Measurements from ENCODE around the gene LIN52. TPM values are rescaled to one million over a fixed set of nuclear protein-coding genes. Genes with fewer than 3 reads are reported as not detected.

The LIN52 gene
- total RNA-seq, 1 experiment from 2014 or later = 11.0 TPM

DNA sequence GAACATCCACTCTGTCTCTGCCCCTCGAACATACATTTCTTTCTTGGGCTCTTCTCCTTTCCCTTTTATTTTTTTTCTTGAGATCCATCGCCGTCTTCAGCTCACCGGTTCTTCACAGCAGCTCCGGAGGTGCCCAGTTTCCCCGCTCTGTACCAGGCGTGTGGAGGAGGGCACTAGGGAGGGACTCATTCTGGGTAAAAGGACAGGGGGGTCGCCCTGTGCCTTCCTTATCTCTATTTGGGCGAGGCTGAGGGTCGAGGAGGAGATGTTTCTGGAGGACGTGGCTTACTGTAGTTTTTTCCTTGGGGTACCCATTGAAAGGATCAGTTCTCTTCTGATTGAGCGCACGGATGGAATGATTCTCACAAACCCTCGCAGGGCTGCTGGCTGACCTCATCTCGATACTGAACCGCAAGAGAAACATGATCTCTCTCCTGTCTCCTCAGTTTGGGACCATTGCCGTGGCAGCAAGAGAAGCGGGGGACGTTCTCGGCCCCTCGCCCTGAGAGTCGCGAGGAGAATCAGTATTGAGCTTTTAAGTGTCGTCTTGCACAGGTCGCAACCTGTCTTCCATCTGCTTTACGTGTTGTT lies 386 bp downstream of the LIN52 start:
- Histone ChIP-seq H2AK5ac (ENCODE audit: insufficient read length, low read length) (no peak overlapping the region), H2BK15ac (ENCODE audit: low read depth, low read length) (no peak overlapping the region), H4K8ac (replicated peaks; ENCODE audit: insufficient read length, low read depth, low read length) (no peak overlapping the region), H3K4me2 (ENCODE audit: insufficient read depth, insufficient read length, low read length) (peak overlapping the region; percentile 67), H3K9ac (ENCODE audit: extremely low read depth, insufficient read length, low read length) (peak overlapping the region; percentile 96), H2BK12ac (ENCODE audit: insufficient read length, low read depth, low read length) (peak overlapping the region; percentile 31), H4K5ac (ENCODE audit: insufficient read length, low read depth, low read length) (peak overlapping the region; percentile 36), H3K79me1 (ENCODE audit: insufficient read depth, low read depth, low read length, poor library complexity, severe bottlenecking) (peaks cover 4% of the 10 kb centered on the region), H2BK20ac (ENCODE audit: low read depth, low read length, poor library complexity, severe bottlenecking) (no peak overlapping the region), H3T11ph (ENCODE audit: low read length) (no peak overlapping the region), H3K56ac (ENCODE audit: insufficient read length, low read depth, low read length) (peak overlapping the region; percentile 2), H3K18ac (ENCODE audit: insufficient read length, low read depth, low read length) (peak overlapping the region; percentile 74), H2AFZ (ENCODE audit: low read length) (no peak overlapping the region), H2BK5ac (ENCODE audit: insufficient read length, low read length) (peak overlapping the region; percentile 58), H4K91ac (ENCODE audit: insufficient read length, low read depth, low read length) (no peak overlapping the region), H3K23ac (ENCODE audit: insufficient read length, low read depth, low read length) (no peak overlapping the region), H3K27ac (ENCODE audit: insufficient read length, low read depth, low read length) (peak overlapping the region; percentile 10), H3K14ac (ENCODE audit: insufficient read depth, low read length) (peak overlapping the region; percentile 76), H3K4me1 (ENCODE audit: insufficient read depth, low read length) (no peaks in the 10 kb centered on the region), H3K23me2 (ENCODE audit: insufficient read length, low read depth, low read length, poor library complexity, severe bottlenecking) (peaks cover 4% of the 10 kb centered on the region), H4K20me1 (ENCODE audit: control insufficient read depth, insufficient read depth, insufficient read length) (no peaks in the 10 kb centered on the region), H3K79me2 (ENCODE audit: insufficient read depth, low read length) (no peaks in the 10 kb centered on the region; the same call in 1 of the 2 replicates), H3K4ac (ENCODE audit: low read depth, low read length) (no peak overlapping the region; the same call in 1 of the 2 replicates), H3K9me3 (ENCODE audit: control insufficient read depth, low read depth, low read length) (no peaks in the 10 kb centered on the region), H3K27me3 (ENCODE audit: insufficient read depth, low read length) (no peaks in the 10 kb centered on the region), H2BK120ac (ENCODE audit: low read depth, low read length, poor library complexity, severe bottlenecking) (no peak overlapping the region)
- TF ChIP-seq, protein P1, sequence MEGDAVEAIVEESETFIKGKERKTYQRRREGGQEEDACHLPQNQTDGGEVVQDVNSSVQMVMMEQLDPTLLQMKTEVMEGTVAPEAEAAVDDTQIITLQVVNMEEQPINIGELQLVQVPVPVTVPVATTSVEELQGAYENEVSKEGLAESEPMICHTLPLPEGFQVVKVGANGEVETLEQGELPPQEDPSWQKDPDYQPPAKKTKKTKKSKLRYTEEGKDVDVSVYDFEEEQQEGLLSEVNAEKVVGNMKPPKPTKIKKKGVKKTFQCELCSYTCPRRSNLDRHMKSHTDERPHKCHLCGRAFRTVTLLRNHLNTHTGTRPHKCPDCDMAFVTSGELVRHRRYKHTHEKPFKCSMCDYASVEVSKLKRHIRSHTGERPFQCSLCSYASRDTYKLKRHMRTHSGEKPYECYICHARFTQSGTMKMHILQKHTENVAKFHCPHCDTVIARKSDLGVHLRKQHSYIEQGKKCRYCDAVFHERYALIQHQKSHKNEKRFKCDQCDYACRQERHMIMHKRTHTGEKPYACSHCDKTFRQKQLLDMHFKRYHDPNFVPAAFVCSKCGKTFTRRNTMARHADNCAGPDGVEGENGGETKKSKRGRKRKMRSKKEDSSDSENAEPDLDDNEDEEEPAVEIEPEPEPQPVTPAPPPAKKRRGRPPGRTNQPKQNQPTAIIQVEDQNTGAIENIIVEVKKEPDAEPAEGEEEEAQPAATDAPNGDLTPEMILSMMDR (conservative IDR thresholded peaks at IDR 0.05) = no peak
- peaks cover 11 to 15% of the 10 kb centered on the region in 2 experiments for H3K4me1 Mint-ChIP-seq
- DNase-seq = no peak
- no CpG with 5 or more reads among the region's 26 CpGs for WGBS (ENCODE audit: extremely low coverage, insufficient read length, low lambda C conversion rate)
- peak overlapping the region; percentile 96 to 98 for H3K4me3 Mint-ChIP-seq
- H3K36me3 Mint-ChIP-seq (ENCODE audit: insufficient read depth in 1 of 3, low read depth in 3 of 3) = no peaks in the 10 kb centered on the region; a peak in 1 of 7 replicates
- no peaks in the 10 kb centered on the region; a peak in 1 of 5 replicates for H3K9me3 Mint-ChIP-seq
- peak overlapping the region; percentile 97 to 100 (median 99) for H3K27ac Mint-ChIP-seq
- no peaks in the 10 kb centered on the region; the same call in 1 of the 2 replicates for H3K27me3 Mint-ChIP-seq (ENCODE audit: low read depth)

Measured in H9 (cell line).